ENCODE results near the gene SMURF1.

DNA sequence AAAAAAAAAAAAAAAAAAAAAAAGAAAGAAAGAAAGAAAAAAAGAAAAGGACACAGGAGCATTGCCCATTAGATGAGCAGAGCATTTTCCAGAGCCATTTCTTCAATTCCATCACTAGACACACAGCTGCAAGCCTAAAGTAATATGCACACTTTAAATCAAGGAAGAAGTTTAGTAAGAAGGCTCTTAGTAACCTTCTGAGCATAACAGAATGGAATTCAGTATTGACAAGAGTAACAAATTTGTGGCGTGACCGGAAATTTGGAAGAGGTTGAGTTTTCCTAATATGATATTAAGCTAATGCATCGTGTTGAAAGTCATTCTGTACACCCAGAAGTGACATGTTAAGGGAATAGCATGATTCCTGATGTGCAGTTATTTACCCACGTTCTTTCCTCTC is 35.3 kb downstream of the SMURF1 start:
- TF ChIP-seq, protein P1, sequence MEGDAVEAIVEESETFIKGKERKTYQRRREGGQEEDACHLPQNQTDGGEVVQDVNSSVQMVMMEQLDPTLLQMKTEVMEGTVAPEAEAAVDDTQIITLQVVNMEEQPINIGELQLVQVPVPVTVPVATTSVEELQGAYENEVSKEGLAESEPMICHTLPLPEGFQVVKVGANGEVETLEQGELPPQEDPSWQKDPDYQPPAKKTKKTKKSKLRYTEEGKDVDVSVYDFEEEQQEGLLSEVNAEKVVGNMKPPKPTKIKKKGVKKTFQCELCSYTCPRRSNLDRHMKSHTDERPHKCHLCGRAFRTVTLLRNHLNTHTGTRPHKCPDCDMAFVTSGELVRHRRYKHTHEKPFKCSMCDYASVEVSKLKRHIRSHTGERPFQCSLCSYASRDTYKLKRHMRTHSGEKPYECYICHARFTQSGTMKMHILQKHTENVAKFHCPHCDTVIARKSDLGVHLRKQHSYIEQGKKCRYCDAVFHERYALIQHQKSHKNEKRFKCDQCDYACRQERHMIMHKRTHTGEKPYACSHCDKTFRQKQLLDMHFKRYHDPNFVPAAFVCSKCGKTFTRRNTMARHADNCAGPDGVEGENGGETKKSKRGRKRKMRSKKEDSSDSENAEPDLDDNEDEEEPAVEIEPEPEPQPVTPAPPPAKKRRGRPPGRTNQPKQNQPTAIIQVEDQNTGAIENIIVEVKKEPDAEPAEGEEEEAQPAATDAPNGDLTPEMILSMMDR (IDR thresholded peaks at IDR 0.05; ENCODE audit: poor library complexity) = no peak
- TF ChIP-seq EZH2phosphoT487 (IDR thresholded peaks at IDR 0.05; ENCODE audit: low read depth, severe bottlenecking, unreplicated experiment) = no peak
- TF ChIP-seq EZH2 (IDR thresholded peaks at IDR 0.05; ENCODE audit: borderline replicate concordance) = no peak

Data from hepatocyte (in vitro differentiated cells).